GM12891 (cell line): ENCODE measurements around the gene ZKSCAN4.
A peak's percentile ranks its signal among the peaks of the same experiment; 100 is the strongest.

ENCODE experiments used
- DNase-seq: peaks from one replicate; pipeline ENCODE4 v3.0.0; 2011; ENCODE audit warnings: low spot score; ENCODE audit not compliant: insufficient read length
- FAIRE-seq: peaks from 2 replicates; lab custom pipeline; 2011; peaks lifted over from hg19 to GRCh38; lab: Jason Lieb, UNC
- PAX5 ChIP-seq: IDR thresholded peaks from 2 replicates; pipeline ENCODE4 v1.6.1; 2011; ENCODE audit warnings: low read length, moderate library complexity, mild to moderate bottlenecking; ENCODE audit not compliant: insufficient read depth, severe bottlenecking
- POLR2A ChIP-seq: IDR thresholded peaks from 2 replicates; pipeline ENCODE4 v1.6.1; 2011; ENCODE audit warnings: low read depth, low read length, control low read depth
- POLR2AphosphoS5 ChIP-seq: IDR thresholded peaks from 2 replicates; pipeline ENCODE4 v1.6.1; 2011; ENCODE audit warnings: low read depth, low read length, control low read depth
- POU2F2 ChIP-seq: IDR thresholded peaks from 2 replicates; pipeline ENCODE4 v1.6.1; 2011; ENCODE audit warnings: low read depth, mild to moderate bottlenecking, control low read depth, low read length, moderate library complexity
- SPI1 ChIP-seq: IDR thresholded peaks from 2 replicates; pipeline ENCODE4 v1.6.1; 2011; ENCODE audit warnings: low read depth, low read length, control low read depth
- TAF1 ChIP-seq: IDR thresholded peaks from 2 replicates; pipeline ENCODE4 v1.6.1; 2011; ENCODE audit warnings: low read depth, low read length, control low read depth

ZKSCAN4 gene

GRCh38 chr6:28226460-28226859, 25.6 kb downstream of the ZKSCAN4 start:
- DNase-seq (no peak), FAIRE-seq (no peak)
- no peak for TF ChIP-seq TAF1
- no peak for TF ChIP-seq POLR2AphosphoS5
- no peak for TF ChIP-seq POU2F2
- TF ChIP-seq PAX5, result no peak
- TF ChIP-seq POLR2A, result no peak
- no peak for TF ChIP-seq SPI1

- DNase-seq, result peak; percentile 50
- peak; percentile 85 for FAIRE-seq
- peak; percentile 93 for TF ChIP-seq POLR2A
- TF ChIP-seq SPI1, result peak; percentile 18; the same call in 1 of the 2 replicates
- TF ChIP-seq POU2F2, result peak; percentile 72
- TF ChIP-seq PAX5, result no peak
- TF ChIP-seq POLR2AphosphoS5, result peak; percentile 91
- peak; percentile 97 for TF ChIP-seq TAF1
These were observed 26.8 kb downstream of the ZKSCAN4 start, which contains the start of gene ZSCAN9 for GRCh38 chr6:28225056-28225834. Gene ZSCAN9, plus strand, starts transcription at chr6:28225275. Its CDS starts 1,810 bp downstream, at chr6:28227085.

- DNase-seq, result no peak
- FAIRE-seq, result no peak
- TF ChIP-seq PAX5 (no peak), SPI1 (peak; percentile 19; the same call in 1 of the 2 replicates), POU2F2 (no peak), TAF1 (no peak), POLR2AphosphoS5 (no peak)
These were observed 27.7 kb downstream of the ZKSCAN4 start for GRCh38 chr6:28224131-28225055.

GRCh38 chr6:28220257-28221133, 31.6 kb downstream of the ZKSCAN4 start:
- no peak for DNase-seq
- TF ChIP-seq SPI1 (no peak), TAF1 (no peak), POLR2A (peak; percentile 56; the same call in 1 of the 2 replicates), PAX5 (no peak), POLR2AphosphoS5 (0 out of 2 replicates have a peak, but pooled peaks have one; percentile 25), POU2F2 (peak; percentile 67; the same call in 1 of the 2 replicates)
- peak; percentile 57 for FAIRE-seq

GRCh38 chr6:28218312-28219248, 33.5 kb downstream of the ZKSCAN4 start:
- TF ChIP-seq TAF1 (no peak), POLR2AphosphoS5 (no peak), SPI1 (no peak), POLR2A (no peak), POU2F2 (no peak), PAX5 (no peak)
- FAIRE-seq (peak; percentile 88), DNase-seq (peak; percentile 62)

- TF ChIP-seq POLR2A, result no peak
- no peak for TF ChIP-seq TAF1
- no peak for TF ChIP-seq PAX5
- TF ChIP-seq POU2F2, result no peak
- TF ChIP-seq SPI1, result no peak
- no peak for TF ChIP-seq POLR2AphosphoS5
- no peak for DNase-seq
- no peak for FAIRE-seq
These were observed 34.2 kb downstream of the ZKSCAN4 start for GRCh38 chr6:28217890-28218289.

GRCh38 chr6:28215425-28215824, 36.6 kb downstream of the ZKSCAN4 start:
- FAIRE-seq (no peak), DNase-seq (no peak)
- TF ChIP-seq POLR2AphosphoS5 (no peak), POLR2A (no peak), PAX5 (no peak), SPI1 (no peak), TAF1 (no peak), POU2F2 (no peak)
